Skin of body (tissue), 2 donors: ENCODE results near the gene CHD1L. TPM values are rescaled to one million over a fixed set of nuclear protein-coding genes. Genes with fewer than 3 reads are reported as not detected.
"Not testable (repeated sequence)": the region's sequence is repeated elsewhere in the genome, so short reads cannot be mapped to it uniquely, and the experiment has no call there.

Experiments
- DNase-seq: peaks from one replicate; lab custom pipeline; 2025; lab: John Stamatoyannopoulos, UW
- total RNA-seq: library from RNA; depleted of rRNA; stranded (reverse); fragments of >200 nt; gene quantifications from one replicate; pipeline ENCODE4 v1.2.3, GENCODE V29; 2014

Gene CHD1L
- total RNA-seq, 1 donor from 2014 or later = 30.8 TPM

DNA sequence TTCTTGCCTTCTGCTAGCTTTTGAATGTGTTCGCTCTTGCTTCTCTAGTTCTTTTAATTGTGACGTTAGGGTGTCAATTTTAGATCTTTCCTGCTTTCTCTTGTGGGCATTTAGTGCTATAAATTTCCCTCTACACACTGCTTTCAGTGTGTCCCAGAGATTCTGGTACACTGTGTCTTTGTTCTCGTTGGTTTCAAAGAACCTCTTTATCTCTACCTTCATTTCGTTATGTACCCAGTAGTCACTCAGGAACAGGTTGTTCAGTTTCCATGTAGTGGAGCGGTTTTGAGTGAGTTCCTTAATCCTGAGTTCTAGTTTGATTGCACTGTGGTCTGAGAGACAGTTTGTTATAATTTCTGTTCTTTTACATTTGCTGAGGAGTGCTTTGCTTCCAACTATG is 11.5 kb upstream of the CHD1L start:
- DNase-seq = not testable (repeated sequence)

DNA sequence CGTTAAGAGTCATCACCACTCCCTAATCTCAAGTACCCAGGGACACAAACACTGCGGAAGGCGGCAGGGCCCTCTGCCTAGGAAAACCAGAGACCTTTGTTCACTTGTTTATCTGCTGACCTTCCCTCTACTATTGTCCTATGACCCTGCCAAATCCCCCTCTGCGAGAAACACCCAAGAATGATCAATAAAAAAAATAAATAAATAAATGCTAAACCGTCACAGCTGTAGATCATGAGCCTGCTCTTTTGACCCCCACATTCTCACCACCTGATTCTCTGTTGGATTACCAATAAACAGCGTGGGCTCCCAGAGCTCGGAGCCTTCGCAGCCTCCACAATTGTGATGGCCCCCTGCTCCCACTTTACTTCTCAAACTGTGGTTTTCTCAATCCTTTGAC is 8.6 kb upstream of the CHD1L start:
- DNase-seq = not testable (repeated sequence)

DNA sequence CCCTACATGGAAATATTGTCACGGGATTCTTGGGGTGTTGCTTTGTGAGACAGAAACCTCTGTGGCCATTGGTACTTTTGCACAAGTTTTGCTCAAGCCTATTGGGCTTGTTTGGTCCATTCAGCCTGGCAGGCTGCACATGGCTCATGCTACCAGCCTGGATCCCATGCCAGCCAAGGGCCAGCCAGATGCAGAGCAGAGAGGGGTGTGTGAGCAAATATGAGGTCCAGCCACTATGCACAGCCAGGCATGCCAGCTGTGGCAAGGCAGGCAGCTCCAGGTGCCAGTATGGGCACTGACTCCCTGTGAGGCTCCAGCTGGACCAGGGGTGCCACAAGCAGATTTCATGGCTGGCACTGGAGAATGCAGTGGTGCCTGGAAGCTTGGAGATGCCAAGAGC is 6.7 kb upstream of the CHD1L start:
- no peak for DNase-seq

DNA sequence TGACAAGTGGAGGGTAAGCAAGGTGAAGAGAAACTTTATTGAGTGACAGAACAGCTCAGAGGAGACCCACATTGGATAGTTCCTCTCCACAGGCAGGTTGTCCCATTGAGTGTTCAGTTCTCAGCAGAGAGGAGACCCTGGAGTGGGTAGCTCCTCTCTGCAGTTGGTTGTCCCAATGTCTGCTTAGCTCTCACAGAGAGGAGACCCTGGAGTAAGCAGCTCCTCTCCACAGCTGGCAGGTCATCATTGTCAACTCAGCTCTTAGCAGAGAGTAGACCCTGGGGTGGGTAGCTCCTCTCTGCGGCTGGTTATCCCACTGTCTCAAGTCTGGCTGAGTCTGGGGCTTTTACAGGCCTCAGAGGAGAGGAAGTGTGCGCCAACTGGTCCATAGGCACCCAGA is 6.0 kb upstream of the CHD1L start:
- no peak for DNase-seq

DNA sequence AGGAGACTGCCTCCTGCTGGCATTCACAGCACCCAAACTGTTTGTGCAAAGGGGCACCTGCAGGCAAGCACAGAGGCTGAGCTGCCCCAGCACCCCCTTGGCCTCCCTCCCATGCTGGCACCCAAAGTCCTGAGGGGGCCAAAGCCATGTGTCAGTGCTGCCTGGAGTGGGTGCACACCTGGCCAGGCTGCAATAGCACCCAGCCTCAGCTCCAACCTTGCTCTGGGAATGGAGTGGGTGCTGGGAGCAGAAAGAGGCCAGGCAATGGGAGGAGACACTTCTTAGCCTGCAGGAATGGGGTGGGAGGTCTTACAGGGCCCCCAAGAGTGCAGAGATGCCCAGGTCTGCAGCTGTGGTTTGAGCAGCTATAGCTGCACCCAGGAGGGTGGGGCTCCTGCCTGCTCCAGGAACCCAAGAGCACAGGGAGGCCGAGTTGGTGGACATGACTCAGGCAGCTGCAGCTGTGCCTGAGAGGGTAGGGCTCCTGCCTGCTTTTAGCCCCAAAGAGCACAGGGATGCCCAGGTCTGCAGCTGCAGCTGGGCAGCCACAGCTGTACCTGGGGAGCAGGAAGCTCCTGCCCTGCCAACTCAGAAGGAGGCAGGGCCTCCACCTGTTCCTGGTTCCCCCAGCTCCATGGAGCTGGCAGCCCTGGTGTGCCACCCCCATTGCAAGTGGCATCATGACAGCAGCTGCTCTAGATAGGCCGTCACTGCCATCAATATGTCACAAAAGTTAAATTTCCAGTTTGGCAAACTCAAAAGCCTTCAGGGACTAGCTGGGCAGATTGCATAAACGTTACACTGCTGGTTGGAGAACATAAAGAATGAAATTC is 5.3 kb upstream of the CHD1L start:
- DNase-seq = no peak

DNA sequence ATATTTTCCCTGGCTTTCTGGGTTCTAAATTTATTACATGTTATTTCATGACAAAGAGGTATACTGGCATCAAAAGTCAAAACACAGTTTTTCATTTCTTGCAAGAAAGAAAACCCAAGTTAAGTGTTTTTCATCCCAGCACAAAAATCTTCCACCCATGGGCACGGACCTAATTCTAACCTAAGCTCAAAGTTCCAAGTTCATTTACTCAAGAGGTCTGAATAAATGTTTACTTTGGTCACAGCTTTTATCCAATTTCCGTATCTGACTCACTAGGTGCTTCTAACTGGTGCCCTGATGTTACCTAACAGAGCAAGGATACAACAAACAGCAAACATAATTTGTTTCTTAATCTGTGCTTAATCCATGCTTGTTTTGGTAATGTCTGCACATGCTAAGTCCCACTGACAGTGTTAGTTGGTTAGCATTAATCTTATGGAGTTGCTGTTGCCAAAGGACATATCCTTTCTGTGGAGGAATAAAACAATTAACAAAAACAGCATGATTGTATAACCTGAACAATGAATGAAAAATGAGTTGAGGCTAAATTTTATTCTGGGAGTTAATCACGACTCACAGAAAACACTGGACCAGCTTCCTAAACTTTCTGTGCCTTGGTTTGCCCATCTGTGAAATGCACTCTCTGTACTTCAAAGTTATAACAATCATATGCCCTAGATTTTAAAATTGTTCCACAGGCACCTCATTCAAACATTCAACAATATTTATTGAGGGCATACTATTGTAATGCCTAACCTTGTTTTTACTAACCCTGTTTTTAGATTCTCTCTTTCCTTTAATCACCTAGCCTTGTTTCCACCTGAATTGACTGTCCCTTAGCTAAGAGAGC is 4.2 kb upstream of the CHD1L start:
- no peak for DNase-seq

DNA sequence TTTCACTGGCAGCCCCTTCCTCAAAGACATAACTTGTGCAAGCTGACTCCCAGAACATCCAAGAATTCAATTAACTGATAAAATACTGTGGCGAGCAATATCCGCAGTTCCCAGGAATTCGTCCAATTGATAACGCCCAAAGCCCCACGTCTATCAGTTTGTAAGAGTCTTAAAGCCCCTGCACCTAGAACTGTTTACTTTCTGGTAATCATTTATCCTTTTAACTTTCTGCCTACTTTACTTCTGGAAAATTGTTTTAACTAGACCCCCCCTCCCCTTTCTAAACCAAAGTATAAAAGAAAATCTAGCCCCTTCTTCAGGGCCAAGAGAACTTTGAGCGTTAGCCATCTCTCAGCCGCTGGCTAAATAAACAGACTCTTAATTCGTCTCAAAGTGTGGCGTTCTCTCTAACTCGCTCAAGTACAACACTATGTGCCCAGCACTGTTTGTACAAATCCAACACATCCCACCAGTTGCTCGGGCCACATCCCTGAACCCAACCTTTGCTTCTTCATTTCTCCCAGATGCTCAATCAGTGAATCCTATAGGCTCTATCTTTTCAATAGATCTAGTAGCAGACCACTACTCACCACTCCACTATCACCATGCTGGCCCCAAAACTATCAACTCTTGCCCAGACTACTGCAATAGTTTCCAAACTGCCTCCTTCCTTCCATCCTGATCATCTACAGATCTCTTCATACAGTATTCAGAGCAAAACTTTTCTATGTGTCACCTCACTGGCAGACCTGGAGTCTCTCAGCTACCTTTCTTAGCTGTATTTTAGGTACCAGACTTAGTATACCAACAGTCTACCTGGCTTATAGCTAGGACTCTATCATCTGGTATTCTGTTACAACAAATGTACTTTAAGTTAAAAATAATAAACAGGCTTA is 3.3 kb upstream of the CHD1L start:
- DNase-seq = no peak

DNA sequence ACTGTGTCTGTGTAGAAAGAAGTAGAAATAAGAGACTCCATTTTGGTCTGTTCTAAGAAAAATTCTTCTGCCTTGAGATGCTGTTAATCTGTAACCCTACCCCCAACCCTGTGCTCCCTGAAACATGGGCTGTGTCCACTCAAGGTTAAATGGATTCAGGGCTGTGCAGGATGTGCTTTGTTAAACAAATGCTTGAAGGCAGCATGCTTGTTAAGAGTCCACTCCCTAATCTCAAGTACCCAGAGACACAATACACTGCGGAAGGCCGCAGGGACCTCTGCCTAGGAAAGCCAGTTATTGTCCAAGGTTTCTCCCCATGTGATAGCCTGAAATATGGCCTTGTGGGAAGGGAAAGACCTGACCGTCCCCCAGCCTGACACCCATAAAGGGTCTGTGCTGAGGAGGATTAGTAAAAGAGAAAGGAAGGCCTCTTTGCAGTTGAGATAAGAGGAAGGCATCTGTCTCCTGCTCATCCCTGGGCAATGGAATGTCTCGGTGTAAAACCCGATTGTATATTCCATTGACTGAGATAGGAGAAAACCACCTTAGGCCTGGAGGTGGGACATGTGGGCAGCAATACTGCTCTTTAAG is 2.3 kb upstream of the CHD1L start:
- not testable (repeated sequence) for DNase-seq

DNA sequence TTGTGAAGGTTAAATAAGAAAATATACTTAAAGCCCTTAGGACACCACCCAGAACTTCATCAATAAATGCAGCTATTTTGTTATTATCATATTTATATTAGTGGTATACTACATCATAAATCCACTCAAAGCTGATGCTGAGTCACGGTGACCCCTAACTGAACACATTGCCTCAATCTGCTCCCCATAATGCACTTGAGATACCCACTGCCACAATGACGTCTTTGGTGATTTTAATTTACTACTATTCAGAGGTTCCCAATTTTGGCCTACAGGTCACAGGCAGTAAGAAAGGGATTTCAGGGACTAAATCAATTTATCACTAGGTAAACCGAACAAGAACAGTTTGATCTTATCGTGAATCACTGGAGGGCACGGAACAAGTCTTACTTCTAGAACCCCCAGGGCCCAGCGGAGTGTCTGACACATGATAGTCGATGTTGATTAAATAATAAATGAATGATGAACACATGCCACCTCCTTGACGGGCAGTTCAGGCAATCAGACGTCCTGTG is 493 bp upstream of the CHD1L start:
- DNase-seq = no peak

DNA sequence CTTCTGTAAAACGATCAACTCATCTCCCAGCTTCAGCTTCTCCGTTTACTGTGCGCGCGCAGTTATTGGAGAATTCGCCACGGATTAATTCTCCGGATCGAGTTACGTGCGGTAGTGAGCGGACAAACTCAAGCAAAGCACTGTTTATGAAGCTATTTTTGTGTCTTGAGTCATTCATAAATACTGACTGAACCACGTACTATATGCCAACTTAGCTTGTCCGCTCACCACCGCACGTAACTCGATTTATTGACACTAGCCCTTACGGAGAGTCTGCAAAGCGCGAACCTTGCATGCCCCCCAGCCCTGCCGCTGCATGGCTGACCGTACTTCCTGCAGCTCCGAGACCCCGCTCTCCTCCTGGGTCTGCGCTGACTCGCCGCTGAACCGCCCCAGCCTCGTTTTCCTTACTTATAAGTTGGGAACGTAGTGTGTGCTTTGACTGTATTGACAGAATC is 773 bp downstream of the CHD1L start:
- peak; percentile 54 for DNase-seq

DNA sequence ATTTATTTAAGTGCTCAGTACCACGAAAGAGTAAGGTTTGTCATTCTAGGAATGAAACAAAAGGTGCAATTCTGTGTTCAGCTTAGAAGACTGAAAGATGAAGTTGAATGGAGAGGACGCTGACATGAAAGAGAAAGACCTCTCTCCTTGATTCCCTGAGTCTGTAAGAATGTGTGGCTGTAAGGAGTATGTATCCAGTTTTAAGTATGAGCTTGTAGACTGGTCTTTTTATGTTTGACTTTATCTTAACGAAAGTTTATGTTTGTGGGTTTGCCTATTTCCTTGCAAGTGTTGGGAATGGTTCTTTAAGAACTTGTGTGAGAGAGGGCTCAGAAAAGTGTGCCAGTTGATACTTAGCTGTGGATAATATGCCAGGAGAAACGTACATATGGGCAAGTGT is 1.4 kb downstream of the CHD1L start:
- DNase-seq = no peak

DNA sequence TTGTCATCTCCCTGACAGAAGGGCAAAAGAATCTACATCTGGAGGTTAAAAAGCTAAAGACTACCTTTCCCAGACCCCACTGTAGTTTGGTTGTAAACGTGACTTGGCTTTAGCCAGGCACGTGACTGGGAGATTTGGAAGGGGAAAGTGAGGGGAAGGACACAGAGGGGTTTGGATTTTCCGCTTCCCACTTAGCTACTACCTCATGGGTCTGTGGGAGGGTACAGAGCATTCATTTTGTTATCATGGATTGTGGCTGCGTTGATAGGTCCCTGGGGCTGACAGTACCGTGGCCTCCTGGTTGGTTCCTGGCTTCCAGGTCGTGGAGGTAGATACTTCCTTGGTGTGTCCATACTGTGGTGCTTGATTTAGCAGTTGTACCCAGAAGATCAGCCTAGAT is 2.6 kb downstream of the CHD1L start:
- no peak for DNase-seq

DNA sequence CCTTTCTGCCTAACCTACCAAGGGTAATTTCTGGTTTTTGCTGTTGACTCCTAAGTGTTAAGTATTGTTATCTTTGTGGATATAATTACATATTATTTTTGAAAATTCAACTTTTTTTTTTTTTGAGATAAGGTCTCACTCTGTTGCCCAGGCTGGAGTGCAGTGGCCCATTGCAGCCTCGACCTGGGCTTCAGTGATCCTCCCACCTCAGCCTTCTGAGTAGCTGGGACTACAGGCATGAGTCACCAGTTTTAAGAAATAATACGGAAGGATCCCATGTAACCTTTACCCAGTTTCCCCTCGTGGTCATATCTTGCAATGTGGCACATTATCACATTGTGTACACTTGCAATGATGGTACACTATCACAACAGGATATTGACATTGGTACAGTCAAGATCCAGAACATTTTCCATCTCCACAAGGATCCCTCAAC is 3.1 kb downstream of the CHD1L start:
- no peak for DNase-seq

DNA sequence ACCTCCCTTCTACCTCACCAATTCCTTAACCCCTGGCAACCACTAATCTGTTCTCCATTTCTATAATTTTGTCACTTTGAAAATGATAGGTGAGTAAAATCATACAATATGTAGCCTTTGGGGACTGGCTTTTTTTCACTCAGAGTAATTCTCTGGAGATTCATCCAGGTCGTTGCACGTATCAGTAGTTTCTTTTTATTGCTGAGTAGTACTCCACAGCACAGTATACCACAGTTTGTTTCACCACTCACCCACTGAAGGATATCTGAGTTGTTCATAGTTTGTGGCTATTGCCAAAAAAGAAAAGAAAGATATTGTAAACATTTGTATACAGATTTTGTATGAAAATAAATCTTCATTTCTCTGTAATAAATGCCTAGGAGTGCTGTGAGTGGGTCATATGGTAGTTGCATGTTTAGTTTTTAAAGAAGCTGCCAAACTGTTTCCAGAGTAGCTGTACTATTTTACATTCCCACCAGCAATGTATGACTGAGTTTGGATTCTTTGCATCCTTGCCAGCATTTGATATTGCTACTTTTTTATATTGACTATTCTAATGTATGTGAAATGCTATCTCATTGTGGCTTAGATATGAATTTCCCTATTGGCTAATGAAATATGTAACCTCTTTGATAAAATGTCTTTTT is 3.7 kb downstream of the CHD1L start:
- no peak for DNase-seq

DNA sequence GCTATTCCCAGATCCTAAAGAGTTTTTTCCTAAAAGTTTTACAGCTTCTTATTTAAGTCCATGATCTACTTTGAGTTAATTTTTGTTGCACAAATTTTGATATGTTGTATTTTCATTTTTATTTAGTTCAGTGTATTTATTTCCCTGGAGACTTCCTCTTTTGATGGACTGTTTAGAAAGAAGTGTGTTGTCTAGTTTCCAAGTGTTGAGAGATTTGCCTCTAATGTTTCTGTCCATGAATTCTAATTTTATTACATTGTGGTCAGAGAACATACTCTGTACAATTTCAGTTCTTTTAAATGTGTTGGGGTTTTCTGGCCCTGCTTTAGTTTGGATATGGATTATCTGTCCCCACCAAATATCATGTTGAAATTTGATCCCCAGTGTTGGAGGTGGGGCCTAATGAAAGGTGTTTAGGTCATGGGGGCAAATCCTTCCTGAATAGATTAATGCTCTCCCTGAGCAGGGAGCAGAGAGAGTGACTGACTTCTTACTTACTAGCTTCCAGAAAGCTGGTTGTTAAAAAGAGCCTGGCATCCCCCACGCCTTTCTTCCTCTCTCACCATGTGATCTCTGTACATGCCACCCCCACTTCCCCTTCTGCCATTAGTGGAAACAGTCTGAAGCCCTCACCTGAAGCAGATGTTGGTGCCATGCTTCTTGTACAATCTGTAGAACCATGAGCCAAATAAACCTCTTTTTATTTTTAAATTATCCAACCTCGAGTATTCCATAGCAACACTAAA is 4.6 kb downstream of the CHD1L start:
- DNase-seq = no peak

DNA sequence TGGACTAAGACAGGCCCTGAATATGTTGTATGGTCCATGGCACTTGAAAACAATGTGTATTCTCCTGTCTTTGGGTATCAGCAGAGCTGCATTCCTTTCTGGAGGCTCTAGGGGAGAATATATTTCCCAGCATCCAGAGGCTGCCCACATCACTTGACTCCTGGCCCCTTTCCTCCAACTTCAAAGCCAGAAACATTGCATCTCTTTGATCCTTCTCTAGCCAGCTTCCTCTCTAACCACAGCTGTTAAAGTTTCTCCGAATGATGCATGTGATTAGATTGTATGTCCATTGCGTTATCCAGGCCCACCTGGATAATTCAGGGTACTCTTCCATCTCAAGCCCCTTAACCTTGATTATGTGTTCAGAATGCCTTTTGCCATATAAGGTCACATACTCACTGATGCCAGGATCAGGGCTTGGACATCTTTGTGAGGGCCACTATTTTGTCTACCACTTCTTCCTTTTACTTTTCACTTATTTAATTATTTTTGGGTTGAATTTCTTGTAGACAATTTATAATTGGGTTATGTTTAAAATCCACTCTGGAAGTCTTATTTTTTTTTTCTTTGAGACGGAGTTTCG is 5.3 kb downstream of the CHD1L start:
- DNase-seq = no peak

DNA sequence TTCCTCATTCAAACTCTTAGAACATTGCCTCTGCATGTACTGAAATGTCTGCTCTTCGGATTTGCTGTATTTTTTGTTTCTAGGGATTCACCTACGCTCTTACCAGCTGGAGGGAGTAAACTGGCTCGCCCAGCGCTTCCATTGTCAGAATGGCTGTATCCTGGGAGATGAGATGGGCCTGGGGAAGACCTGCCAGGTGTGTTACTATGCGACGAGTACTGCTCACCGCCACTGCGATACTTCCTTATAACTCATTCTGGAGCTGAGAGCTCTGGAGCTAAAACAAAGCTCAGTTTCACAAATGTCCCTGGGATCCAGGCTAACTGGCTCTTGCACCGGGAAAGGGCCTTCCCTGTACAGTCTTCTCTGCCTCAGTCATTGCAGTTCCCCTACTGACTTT is 10.1 kb downstream of the CHD1L start:
- DNase-seq = no peak

DNA sequence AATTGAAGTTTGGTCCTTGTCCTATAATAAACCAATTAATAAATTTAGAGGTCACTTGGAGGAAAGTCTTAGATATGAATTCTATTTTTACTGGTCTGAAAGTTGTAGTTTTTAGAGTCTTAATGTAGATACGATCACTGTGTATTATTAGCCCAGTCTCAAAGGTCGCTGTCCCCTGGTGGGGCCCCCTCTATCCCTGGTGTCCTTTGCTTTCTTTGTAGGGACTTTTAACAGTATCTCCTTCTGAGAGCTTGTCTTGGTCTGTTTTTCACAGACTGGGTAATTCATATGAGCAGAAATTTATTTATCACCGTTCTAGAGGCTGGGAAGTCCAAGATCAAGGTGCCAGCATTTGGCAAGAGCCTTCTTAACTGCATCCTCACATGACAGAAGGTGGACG is 18.5 kb downstream of the CHD1L start:
- DNase-seq = no peak

DNA sequence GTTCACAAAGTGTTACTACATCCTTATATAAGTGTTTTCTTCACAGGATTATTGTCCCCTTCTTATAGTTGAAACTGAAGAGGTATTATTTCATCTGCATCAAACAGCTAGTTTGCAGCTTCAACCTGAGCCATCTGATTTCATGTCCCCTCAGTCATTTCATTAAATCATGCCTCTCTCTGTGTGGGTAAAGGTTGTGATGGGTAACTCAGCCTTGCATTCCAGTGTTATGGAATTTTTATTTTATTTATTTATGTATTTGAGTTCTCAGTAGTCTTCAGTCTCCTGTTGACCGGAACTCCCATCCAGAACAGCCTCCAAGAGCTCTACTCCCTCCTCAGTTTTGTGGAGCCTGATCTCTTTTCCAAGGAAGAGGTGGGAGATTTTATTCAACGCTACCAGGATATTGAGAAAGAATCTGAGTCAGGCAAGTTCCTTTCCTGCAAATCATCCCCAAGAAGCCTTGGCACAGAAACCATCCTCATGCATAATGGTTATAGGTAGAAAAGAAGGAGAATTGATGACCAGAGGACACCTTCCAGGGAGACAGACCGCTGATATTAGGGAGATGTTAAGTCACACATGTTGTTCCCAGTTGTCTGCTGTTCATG is 21.8 kb downstream of the CHD1L start:
- no peak for DNase-seq
